Hypothalamus (tissue), 51 donors: ENCODE data around the gene PGBD2.
"Not testable (repeated sequence)": the region's sequence is repeated elsewhere in the genome, so short reads cannot be mapped to it uniquely, and the experiment has no call there.

Experiments
- DNase-seq, 51 donors: peaks; one replicate each; lab custom pipeline; 2025; lab: John Stamatoyannopoulos, UW

PGBD2 gene

GRCh38 chr1:248924696-248925532, 18.9 kb downstream of the PGBD2 start:
- DNase-seq, result peak in 19 of 51 donors; percentile 8 to 52 (median 23)

DNA sequence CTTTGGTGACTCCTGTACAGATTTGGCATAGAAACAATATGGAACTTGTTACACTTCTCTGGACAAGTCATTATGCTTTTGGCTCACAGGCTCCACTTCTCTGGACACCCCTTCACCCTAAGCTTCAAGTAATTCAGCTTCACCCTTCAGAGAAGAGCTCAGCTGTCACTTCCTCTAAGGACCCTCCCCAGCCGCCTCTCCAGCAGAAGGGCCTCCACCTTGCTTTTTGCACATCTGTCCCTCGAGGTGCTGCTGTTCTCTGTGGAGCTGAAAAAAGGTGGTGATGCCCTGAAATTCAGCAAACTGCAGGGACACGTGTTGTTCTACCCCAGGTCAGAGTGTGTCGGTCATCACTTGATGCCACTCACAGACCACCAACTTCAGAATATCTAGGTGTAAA, 19.8 kb downstream of the PGBD2 start:
- DNase-seq, result not testable (repeated sequence)

- DNase-seq, result no peak
These were observed 20.6 kb downstream of the PGBD2 start for GRCh38 chr1:248926401-248927182.

GRCh38 chr1:248927283-248927682, 21.2 kb downstream of the PGBD2 start:
- DNase-seq, result not testable (repeated sequence)

DNA sequence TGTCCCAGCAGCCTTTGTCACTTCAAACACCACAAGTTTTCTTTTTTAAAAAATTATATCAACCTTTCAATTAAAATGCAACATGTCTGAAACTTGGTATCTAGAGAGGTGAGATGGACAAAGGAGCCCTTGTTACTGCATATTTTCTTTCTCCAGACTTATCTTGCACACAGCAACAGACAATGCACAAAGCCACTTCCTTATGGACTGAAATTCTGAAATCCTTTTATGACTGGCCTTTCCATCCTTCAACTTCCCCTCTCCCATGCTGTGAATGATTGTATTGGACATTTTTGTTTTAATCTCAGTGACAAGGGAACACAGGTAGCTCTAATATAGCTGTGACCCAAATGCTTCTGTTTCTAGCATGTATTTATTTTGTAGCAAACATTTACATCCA, 22.1 kb downstream of the PGBD2 start:
- DNase-seq, result not testable (repeated sequence)

DNA sequence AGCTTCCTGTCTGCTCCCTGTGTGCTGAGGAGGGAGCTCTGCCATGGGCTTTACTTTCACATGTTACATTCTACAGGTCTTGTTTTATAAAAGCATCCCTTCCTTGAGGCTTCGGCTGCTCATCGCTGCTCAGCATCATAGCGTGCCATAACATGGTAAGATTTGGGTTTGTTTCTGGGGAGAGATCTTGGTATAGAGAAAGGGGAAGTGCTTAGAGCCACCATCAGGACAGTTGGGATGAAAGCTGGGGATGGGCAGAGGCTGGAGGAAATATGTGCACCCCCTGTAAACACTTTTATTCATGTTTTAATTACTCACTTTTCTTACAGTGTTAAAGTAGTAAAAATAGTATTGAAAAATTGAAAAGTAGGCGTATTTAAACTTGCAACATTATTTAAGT, 24.0 kb downstream of the PGBD2 start:
- DNase-seq, result not testable (repeated sequence)

GRCh38 chr1:248938173-248938809, 32.3 kb downstream of the PGBD2 start:
- not testable (repeated sequence) for DNase-seq

- not testable (repeated sequence) for DNase-seq
These were observed 38.3 kb downstream of the PGBD2 start for GRCh38 chr1:248944134-248944999.

DNA sequence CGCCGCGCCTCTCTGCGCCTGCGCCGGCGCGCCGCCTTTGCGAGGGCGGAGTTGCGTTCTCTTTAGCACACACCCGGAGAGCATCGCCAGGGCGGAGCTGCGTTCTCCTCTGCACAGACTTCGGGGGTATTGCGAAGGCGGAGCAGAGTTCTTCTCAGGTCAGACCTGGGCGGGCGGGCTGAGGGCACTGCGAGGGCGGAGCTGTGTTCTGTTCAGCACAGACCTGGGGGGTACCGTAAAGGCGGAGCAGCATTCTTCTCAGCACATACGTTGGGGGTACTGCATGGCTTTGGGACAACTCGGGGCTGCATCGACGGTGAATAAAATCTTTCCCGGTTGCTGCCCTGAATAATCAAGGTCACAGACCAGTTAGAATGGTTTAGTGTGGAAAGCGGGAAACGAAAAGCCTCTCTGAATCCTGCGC, 39.0 kb downstream of the PGBD2 start:
- DNase-seq, result not testable (repeated sequence)

DNA sequence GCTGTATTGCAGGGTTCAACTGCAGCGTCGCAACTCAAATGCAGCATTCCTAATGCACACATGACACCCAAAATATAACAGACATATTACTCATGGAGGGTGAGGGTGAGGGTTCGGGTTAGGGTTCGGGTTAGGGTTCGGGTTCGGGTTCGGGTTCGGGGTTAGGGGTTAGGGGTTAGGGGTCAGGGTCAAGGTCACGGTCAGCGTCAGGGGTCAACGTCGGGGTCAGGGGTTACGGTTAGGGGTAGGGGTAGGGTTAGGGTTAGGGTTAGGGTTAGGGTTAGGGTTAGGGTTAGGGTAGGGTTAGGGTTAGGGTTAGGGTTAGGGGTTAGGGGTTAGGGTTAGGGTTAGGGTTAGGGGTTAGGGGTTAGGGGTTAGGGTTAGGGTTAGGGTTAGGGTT, 39.4 kb downstream of the PGBD2 start:
- not testable (repeated sequence) for DNase-seq

- not testable (repeated sequence) for DNase-seq
These were observed 39.9 kb downstream of the PGBD2 start for GRCh38 chr1:248945856-248946416.
